NCI-H2227 (cell line): Measurements from ENCODE around the gene SLC37A1.

Source experiments
- DNase-seq: peaks from one replicate; lab custom pipeline; 2025; ENCODE audit not compliant: unreplicated experiment; lab: John Stamatoyannopoulos, UW

Gene SLC37A1

GRCh38 chr21:42542196-42542595 is 28.5 kb downstream of the SLC37A1 start:
- DNase-seq = no peak

DNA sequence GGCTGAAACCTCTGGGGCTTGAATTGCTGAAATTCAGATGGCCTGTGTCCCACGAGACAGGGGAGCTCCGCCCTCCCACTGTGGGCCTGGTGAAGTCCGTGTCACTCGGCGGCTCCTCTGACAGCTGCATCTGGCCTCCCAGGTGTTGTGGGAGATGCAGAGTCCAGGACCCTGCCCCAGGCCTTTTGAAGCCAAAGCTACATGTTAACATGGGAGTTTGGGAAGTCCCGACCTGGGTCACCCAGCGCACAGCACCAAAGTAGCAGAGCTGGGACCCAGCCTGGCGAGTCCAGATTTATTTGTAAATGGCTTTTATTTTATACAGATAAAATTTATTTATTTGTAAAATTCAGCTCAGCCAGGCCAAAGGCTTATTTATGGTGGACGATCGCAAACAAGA is 28.9 kb downstream of the SLC37A1 start:
- no peak for DNase-seq

DNA sequence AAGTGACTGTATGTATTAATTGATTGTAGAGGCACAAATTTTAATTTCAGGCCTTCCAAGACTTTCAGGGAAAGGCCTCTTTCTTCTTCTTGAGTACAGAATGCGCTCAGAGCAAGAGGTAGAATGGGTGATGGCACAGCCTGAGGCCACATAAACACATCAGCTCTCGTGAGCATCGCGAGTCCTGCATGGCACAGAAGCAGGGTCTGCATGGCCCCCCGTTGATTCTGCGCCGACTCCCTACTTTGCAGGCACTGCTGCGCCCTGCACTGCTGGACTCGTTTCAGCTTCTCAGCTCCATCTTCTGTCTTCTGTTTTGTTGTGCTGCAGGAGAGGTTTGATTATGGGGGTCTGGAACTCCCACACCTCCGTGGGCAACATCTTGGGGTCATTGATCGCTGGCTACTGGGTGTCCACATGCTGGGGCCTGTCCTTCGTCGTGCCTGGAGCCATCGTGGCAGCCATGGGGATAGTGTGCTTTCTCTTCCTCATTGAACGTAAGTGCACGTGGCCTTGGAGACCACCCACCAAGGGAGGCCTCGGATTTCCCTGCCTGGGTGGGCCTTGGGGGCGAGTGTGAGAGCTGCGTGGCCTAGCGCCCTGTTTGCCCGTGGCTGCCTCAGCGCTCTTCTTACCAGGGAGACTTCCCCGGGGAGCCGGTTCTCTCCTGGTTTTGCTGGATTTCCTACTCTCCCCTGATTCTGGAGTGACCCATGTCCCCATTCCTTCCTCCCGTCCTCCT is 29.6 kb downstream of the SLC37A1 start:
- DNase-seq = no peak

DNA sequence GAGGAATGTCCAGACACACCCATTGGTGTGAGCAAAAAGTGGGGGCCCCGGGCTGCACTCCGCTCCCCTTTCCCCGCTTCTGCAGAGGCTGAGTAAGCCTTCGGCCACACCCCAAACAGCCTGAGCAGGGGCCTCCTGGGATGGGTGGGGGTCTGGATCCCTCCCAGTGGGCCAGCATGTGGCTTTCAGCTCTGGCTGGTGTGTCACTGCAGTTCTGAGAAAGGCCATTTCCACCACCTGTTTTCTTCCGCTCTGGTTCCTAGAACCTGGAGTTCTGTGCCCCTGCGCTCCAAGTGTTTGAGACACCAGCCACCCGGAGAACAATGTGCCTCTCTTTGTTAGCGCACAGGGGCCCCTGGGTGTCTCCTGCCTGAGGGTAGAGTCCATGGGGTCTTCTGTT is 30.9 kb downstream of the SLC37A1 start:
- DNase-seq = no peak

DNA sequence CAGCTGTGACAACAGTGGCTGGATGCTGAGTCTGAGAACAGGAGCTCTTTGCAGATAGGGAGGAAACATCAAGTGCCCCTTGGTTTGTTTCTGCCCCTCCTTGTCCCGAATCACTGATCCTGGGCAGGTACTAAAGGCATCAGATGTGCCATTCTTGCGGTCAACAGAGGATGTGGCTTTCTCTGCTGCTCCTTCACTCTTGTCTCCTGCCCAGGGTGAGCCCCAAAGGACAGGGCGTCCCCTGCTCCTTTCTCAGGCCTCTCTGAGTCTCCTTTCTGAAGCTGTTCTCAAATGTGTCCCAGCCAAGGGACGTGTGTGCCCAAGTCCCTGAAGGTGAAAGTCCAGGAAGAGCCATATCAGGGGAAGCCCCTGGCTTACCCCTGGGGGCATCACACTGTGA is 31.7 kb downstream of the SLC37A1 start:
- no peak for DNase-seq

GRCh38 chr21:42545745-42546144 is 32.1 kb downstream of the SLC37A1 start:
- no peak for DNase-seq

GRCh38 chr21:42546433-42546832 is 32.8 kb downstream of the SLC37A1 start:
- no peak for DNase-seq

DNA sequence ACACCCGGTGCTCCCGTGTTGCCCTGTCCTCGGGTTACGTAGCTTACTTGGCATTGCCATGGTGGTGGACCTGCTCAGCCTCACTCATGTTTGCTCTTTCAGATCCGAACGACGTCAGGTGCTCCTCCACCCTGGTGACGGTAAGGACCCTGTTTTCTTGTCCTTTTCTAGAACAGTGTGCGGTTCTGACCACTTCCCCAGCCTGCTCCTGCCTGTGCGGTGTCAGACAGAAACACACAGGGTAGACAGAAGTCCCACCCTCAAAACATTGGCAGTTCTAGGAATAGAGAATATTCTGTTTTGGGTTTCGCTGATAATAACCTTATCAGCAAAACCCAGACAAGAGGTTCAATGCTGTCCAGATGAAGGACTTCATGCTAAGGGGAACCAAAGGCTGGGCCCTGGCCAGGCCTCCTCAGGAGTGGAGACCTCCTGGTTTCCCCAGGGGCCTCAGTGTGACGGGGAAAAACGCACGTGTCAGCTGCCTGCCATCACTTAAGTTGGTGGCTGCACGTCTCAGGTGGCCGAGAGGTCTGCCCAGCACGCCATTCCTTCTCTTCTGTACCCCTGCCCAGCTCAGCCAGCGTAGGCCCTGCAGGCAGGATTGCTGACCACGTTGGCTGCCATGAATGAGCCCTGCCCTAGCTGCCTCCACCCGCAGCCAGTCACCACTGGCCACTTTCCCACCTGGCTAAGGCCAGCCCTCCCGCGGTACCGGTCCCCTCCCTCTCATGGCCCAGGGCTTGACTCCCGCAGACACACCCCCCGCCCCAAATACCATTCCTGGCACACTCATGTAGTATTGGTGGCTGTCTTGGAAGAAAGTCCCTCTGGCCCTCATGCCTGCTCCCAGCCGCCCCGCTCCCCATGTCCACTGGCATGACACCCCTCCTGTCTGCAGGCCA is 33.6 kb downstream of the SLC37A1 start:
- no peak for DNase-seq

GRCh38 chr21:42547906-42548365 is 34.3 kb downstream of the SLC37A1 start:
- DNase-seq = no peak

DNA sequence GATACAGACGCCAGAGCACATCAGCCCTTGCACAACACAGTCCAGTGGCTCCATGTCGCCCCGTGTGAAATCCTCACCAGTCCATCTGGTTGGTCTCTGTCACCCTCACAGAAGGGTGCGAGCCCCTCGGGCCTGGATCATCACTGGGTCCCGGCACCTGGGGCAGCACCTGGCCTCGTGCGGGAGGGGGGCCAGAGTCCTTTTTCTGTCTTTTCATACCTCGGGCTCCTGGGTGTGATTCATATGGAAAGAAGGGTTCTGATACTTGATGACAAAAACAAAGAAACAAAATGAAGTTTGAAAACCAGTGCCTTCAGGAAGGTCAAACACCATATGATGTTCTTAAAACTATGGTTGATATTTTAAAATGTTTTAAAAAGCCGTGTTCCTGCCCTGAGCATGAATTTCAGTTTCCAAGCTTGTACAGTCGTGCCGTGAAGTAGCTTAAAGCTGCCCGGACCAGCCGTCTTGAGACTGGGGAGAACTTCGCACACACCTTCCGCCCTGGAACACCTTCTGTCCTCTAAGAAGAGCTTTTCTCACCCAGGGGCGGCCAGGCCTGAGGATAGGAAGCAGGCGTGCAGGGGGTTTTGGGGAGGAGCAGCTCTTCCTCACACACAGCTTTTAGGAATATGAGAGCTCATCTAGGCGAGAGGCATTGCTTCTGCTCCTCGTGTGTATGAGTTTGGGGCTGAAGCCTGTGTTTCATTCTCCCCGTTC is 35.2 kb downstream of the SLC37A1 start:
- no peak for DNase-seq

- DNase-seq = no peak
Measured at GRCh38 chr21:42550817-42551216, 37.2 kb downstream of the SLC37A1 start.

DNA sequence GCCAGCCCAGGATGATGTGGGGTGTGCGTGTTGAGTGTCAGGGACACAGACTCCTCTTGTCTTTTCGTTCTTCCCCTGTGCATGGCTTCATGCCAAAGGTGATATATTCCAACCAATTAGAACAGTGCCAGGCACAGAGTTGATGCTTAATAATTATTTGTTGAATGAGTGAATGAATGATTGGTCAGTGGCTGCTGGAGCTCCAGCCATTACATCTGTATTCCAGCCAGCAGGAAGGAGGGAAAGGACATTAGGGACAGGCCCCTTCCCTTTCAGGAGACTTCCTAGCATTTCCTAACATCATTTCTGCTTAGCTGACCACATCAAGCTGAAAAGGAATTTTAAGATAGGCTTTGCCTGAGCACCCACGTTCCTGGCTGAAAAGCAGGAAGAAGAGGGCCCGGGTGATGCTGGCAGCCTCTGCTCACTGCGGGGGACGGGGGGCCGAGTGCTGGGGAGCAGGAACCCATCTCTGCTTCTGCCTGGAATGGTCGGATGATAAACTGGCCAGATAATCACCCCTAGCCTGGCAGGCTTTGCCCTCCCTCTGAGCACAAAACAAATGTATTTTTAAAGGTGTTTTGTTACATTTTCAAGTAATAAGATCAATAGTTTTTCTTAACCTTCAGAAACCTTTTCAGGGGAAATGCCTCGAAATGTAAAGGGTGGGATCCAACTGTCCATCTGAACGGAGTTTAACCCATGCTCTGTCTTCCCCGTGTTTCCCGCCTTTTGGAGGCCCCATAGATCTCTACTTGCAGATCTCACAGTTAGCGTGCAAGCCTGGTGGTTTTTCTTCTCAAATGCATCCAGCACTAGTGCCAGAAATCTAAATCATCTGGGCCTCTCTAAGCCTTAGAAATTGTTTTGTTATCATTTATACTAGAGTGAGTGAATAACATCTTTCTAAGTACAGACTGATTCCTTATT is 39.0 kb downstream of the SLC37A1 start:
- DNase-seq = no peak

GRCh38 chr21:42553435-42553834 is 39.8 kb downstream of the SLC37A1 start:
- DNase-seq = no peak

DNA sequence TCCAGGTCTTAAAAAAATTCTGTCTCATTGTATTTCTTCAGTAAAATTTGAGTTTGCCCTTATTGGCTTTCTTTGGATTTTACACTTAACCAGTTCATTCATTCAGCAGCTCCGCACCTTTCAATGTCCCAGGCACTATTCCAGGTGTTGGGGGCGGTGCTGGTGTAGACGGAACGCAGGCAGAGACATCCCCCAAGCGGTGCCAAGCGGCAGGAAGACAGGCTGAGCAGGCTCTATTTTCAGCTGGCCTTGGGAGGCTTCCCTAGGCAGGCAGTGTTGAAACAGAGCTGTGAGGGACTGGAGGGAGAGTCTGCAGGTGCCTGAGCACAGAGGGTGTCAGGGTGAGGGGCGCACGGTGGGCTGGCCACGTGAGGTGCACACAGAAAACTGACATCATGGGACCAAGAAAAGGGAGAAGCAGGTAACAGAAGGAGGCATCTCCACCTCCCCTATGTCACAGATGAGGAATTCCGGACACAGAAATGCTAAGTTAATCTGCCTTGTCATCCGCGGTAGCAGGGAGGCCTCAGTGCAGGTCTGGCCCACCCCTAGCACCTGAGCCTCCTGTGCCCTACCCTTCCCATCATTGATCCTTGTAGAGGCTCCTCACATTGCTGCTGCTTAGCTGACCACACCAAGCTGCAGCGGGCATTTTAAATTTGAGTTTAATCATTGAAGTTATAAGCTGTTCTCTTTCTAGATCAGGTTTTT is 40.8 kb downstream of the SLC37A1 start:
- DNase-seq = no peak

DNA sequence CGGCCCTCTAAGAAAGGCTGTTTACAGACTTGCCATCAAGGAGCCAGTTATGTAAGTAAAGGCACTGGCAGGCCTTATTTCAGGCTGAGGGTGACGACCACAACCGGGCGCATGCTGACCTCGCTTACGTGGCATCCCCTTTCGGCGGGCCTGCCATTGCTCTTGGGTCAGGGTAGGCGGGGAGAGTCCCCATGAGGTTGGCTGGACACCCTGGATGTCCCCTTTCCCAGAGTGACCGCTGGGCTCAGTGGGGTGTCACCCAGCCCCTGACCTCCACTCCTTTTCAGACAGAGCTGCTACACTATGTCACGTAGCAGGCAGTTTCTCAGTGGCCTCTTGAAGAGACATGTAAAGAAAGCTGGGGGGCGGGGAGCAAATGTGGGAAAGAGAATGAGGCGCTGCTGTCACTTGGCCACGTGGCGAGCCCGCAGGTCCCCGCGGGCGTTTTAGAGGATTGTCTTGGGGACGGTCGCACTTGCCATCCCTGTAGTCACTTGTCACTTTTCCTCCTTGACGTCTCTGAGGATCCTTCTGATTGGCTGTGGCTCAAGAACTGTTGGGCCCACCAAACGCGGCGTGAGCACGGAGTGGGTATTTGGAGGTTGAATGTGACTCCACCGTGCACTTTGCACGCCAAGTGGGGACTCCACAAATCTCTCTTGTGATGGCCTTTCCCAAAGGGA is 42.2 kb downstream of the SLC37A1 start:
- no peak for DNase-seq

- no peak for DNase-seq
Measured at GRCh38 chr21:42556476-42556875, 42.8 kb downstream of the SLC37A1 start.

- DNase-seq = no peak
Measured at GRCh38 chr21:42556960-42557359, 43.3 kb downstream of the SLC37A1 start.

GRCh38 chr21:42557420-42557819 is 43.8 kb downstream of the SLC37A1 start:
- DNase-seq = no peak

DNA sequence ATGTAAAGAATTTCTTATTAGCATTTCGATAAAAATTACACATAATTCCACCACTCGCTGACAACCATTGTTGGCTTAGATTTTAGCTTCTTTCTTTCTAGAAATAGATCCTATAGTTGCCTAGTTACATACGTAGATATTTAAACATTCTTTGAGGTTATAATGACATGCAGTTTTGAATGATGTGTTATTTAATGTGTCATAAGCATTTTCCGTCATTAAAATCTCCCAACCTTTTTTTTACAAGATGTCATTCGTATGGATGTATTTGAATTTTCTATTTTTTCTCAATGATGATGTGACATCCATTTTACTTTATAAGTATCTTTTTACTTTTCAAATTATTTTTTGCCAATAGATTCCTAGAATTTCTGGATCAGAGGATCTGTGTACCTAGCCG is 44.7 kb downstream of the SLC37A1 start:
- no peak for DNase-seq
